Ovary (tissue), 10 donors: ENCODE data around the gene RNF125. TPM values are rescaled to one million over a fixed set of nuclear protein-coding genes. Genes with fewer than 3 reads are reported as not detected.

Source experiments
- DNase-seq, 5 donors: peaks; one replicate each; pipeline ENCODE4 v3.0.0-alpha.2; 2019 to 2020
- H3K27ac ChIP-seq, 2 donors: fragments of 200-600 bp; one replicate each; pipeline versions ENCODE4 v1.5.1 to v1.8.0; 2019 to 2022
- H3K27me3 ChIP-seq: fragments of 200-600 bp; one replicate; pipeline ENCODE4 v1.8.0; 2022
- H3K36me3 ChIP-seq: fragments of 200-600 bp; sonication (generic); one replicate; pipeline ENCODE4 v1.5.1; 2019
- H3K4me1 ChIP-seq: one replicate; pipeline ENCODE4 v1.8.1; 2013; ENCODE audit warnings: mild to moderate bottlenecking, moderate library complexity; ENCODE audit not compliant: insufficient read depth
- H3K4me3 ChIP-seq: fragments of 200-600 bp; sonication (generic); one replicate; pipeline ENCODE4 v1.5.1; 2017
- H3K9me3 ChIP-seq, 2 donors: fragments of 200-600 bp in 1 of 2; sonication (generic) in 1 of 2; one replicate each; pipeline versions ENCODE4 v1.5.1 to v1.8.1; 2013 to 2019; ENCODE audit warnings: mild to moderate bottlenecking in 1 of 2, moderate library complexity in 1 of 2
- CTCF ChIP-seq, 3 donors: fragments of 450-650 bp in 2 of 3; fragments of 200-600 bp in 1 of 3; IDR thresholded peaks; one replicate each; pipeline versions ENCODE4 v1.5.1 to v1.8.0; 2016 to 2022; ENCODE audit warnings: antibody characterized with exemption in 3 of 3, mild to moderate bottlenecking in 1 of 3
- EP300 ChIP-seq: sonication (generic); formaldehyde crosslinking; IDR thresholded peaks from one replicate; pipeline ENCODE4 v1.6.1; 2017; ENCODE audit warnings: antibody characterized with exemption
- POLR2A ChIP-seq: fragments of 450-650 bp; IDR thresholded peaks from one replicate; pipeline ENCODE4 v1.6.1; 2017; ENCODE audit warnings: antibody characterized with exemption, mild to moderate bottlenecking, moderate library complexity
- WGBS, 3 donors: extraction: QIAGEN DNeasy Blood & Tissue Kit in 1 of 3; methylation state at CpG; one replicate each; pipeline versions ENCODE4 v1.1.5 to v1.1.7; 2013 to 2017; 5-methylcytosine and 5-hydroxymethylcytosine counted together
- intact Hi-C, 4 donors: fragments of 100-400 bp; cut with DNase I; formaldehyde crosslinking; loops; one replicate each; pipeline versions ENCODE4 v1.11.0 to v1.15.1; 2022 to 2023
- long read RNA-seq, 3 donors: library from polyadenylated mRNA in 2 of 3; unstranded in 2 of 3; transcript quantifications; one replicate each; pipeline ENCODE4 v2.0.0 and lab custom pipeline, GENCODE V29; 2021 to 2026
- polyA plus RNA-seq, 2 donors: library from polyadenylated mRNA; stranded (reverse); fragments of 200-250 nt in 1 of 2; fragments of 350-450 nt in 1 of 2; fragmentation: Illumina TruSeq in 1 of 2; extraction: RNeasy Lipid Tissue Mini Kit (QIAGEN cat#74804) in 1 of 2; gene quantifications; one replicate each; pipeline ENCODE4 v1.2.3, GENCODE V29; 2013 to 2014
- total RNA-seq, 7 donors: library from RNA; depleted of rRNA in 2 of 7; stranded (reverse); fragments of >200 nt in 2 of 7; fragmentation: NEBNext Ultra II Directional in 3 of 7; extraction: Animal tissue kit (Norgen Biotek cat#: 25700) in 3 of 7; gene quantifications; one replicate each; pipeline versions ENCODE4 v1.1.0 to v1.2.4, GENCODE V29; 2016 to 2023
- donor health status: DM: no; HTN: no; CAD: no; lungs with moderate emphysema.
- donor health status: DM: no; HTN: no; CAD: no.
- donor health status: Bipolar disorder and iron deficiency.
- donor health status: DM: yes; HTN: yes; CAD: no.
- donor health status: DM: no; HTN: no; CAD: no.
- donor health status: DM: yes; HTN: yes; CAD: no.

Gene RNF125
- total RNA-seq, result 1 to 10 TPM in 6 of 7 donors, under 1 TPM in 1; 0.86 to 4.9 (median 1.9) TPM
- polyA plus RNA-seq, result 1 to 10 TPM; 1.7 to 9.3 TPM
- long read RNA-seq, donor 1, full-length matches to known transcripts, result 6 of 6 reads
- long read RNA-seq, donor 1, partial matches to known transcripts, result 0 of 6 reads
- long read RNA-seq, donor 1, other reads (novel, unspliced or antisense), result 0 of 6 reads
- long read RNA-seq, donor 2, full-length matches to known transcripts, result 2 of 2 reads
- long read RNA-seq, donor 2, partial matches to known transcripts, result 0 of 2 reads
- long read RNA-seq, donor 2, other reads (novel, unspliced or antisense), result 0 of 2 reads
- long read RNA-seq, donor 3, full-length matches to known transcripts, result 2 of 3 reads
- long read RNA-seq, donor 3, partial matches to known transcripts, result 0 of 3 reads
- long read RNA-seq, donor 3, other reads (novel, unspliced or antisense), result 1 of 3 reads

- no peaks in the 10 kb centered on the region for H3K4me1 ChIP-seq
These were observed at the start of gene RNF125 for GRCh38 chr18:32018331-32019250. TSS of gene RNF125 (plus strand) at chr18:32018825. CDS start at chr18:32018864, 39 bp downstream.

GRCh38 chr18:31970617-31971016 is 48.0 kb upstream of the RNF125 start:
- 39 to 45% (median 41%) methylated on average over 3 of the region's 3 CpGs for WGBS, 3 donors
- Histone ChIP-seq H3K4me1 (no peaks in the 10 kb centered on the region), H3K9me3 (peaks cover 0 to 4% of the 10 kb centered on the region in 2 donors), H3K4me3 (no peak overlapping the region), H3K27me3 (no peaks in the 10 kb centered on the region), H3K36me3 (no peaks in the 10 kb centered on the region), H3K27ac (no peak overlapping the region)
- TF ChIP-seq POLR2A (no peak), EP300 (no peak), CTCF (IDR thresholded peaks at IDR 0.05) (no peak)
- no peak for DNase-seq
- intact Hi-C loops, result loop anchor here in 2 of 4 donors (10.0 kb wide), 2 partner anchors 226 to 416 kb away; no protein-coding TSS in a partner anchor

More at GRCh38 chr18:32018331-32019250, at the start of gene RNF125:
- Histone ChIP-seq H3K27ac (peak within 1 kb of the TSS in 1 of 2 donors; percentile 47), H3K4me3 (peak within 1 kb of the TSS; percentile 46), H3K9me3 (no peaks in the 10 kb centered on the region), H3K27me3 (no peaks in the 10 kb centered on the region), H3K36me3 (no peaks in the 10 kb centered on the region)
- DNase-seq, result peak; percentile 52 to 80 (median 59)
- intact Hi-C loops, result loop anchor here in 1 of 4 donors (2.0 kb wide), 1 partner anchor 74 kb away; no protein-coding TSS in a partner anchor
- WGBS, 3 donors, result 0 to 1% (median 0%) methylated on average over 56 to 66 of the region's 66 CpGs
- TF ChIP-seq EP300, result no peak
- TF ChIP-seq POLR2A, result peak; percentile 14
- TF ChIP-seq CTCF (IDR thresholded peaks at IDR 0.05), result no peak

- Histone ChIP-seq H3K36me3 (no peaks in the 10 kb centered on the region), H3K4me3 (no peak overlapping the region), H3K27me3 (no peaks in the 10 kb centered on the region), H3K27ac (no peak overlapping the region), H3K9me3 (peaks cover 0 to 4% of the 10 kb centered on the region in 2 donors), H3K4me1 (no peaks in the 10 kb centered on the region)
- DNase-seq, result no peak
- WGBS, 3 donors, result 87 to 93% (median 90%) methylated on average over 4 of the region's 4 CpGs
- TF ChIP-seq CTCF (IDR thresholded peaks at IDR 0.05) (no peak), EP300 (no peak), POLR2A (no peak)
- intact Hi-C loops, result loop anchor here in 2 of 4 donors (10.0 kb wide), 2 partner anchors 229 to 419 kb away; no protein-coding TSS in a partner anchor
These were observed 44.6 kb upstream of the RNF125 start for GRCh38 chr18:31973929-31974546.

GRCh38 chr18:31976242-31976641 is 42.4 kb upstream of the RNF125 start:
- no peaks in the 10 kb centered on the region for H3K36me3 ChIP-seq
- DNase-seq, result no peak
- TF ChIP-seq EP300 (no peak), CTCF (IDR thresholded peaks at IDR 0.05) (no peak), POLR2A (no peak)
- 45 to 58% (median 54%) methylated on average over 3 of the region's 3 CpGs for WGBS, 3 donors
- no peak overlapping the region for H3K4me3 ChIP-seq
- H3K27ac ChIP-seq, result no peak overlapping the region
- H3K9me3 ChIP-seq, result peaks cover 0 to 4% of the 10 kb centered on the region in 2 donors
- intact Hi-C loops, result loop anchor here in 2 of 4 donors (10.0 kb wide), 2 partner anchors 231 to 421 kb away; no protein-coding TSS in a partner anchor
- H3K27me3 ChIP-seq, result no peaks in the 10 kb centered on the region
- H3K4me1 ChIP-seq, result no peaks in the 10 kb centered on the region
